Measurements from ENCODE around the gene PNMA8B. TPM values are rescaled to one million over a fixed set of nuclear protein-coding genes. Genes with fewer than 3 reads are reported as not detected.

The PNMA8B gene
- polyA plus RNA-seq, 1 of the 3 experiments (the other 2 are of a cell fraction), result 0.92 TPM

DNA sequence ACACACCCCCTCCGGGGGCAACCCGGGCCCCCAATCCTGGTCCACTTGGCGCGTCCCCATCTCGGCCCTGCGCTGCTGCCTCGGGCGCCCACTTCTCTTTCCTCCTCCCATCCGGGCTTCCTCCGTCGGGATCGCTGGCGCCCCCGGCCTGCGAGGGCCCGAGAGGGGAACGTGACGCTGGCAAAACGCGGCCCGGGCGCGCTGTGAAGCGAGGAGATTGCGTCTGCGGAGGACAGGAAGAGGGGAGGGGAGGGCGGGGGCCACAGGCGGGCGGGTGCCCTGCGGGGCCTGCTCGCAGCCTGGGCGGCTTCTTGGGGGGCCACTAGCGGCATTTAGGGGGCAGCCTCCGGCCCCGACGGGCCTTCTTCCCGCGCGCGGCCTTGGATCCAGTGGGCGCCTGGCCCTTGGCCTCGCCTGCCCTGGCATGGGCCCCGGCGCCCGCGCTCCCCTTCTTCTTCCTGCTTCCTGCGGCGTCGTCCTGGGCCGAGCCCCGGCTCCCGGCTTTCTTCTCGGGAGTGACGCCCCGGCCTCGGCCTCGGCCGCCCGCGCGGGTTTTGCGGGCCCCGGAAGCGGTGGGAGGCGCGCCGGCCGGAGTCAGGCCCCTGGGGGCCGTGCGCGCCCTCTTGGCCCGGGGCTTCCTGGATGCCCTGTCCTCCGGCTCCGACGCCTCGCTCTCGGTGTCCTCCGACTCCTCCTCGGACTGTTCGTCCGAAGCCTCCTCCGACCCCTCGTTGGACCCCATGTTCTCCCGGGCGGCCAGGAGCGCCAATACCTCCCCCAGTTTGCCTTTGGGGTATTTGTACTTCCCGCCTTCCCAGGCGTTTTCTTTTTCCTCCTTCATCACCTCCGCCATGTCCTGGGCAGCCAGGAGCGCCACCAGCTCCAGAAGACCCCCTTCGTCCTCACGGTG is 2.2 kb downstream of the PNMA8B start:
- Histone ChIP-seq H4K20me1 (ENCODE audit: insufficient read depth) (no peaks in the 10 kb centered on the region), H3K27me3 (ENCODE audit: insufficient read depth) (no peaks in the 10 kb centered on the region), H3K9ac (no peak overlapping the region), H3F3A (replicated peaks; ENCODE audit: insufficient read depth) (no peaks in the 10 kb centered on the region), H3K27ac (ENCODE audit: low read depth in 2 of 2, low read length in 1 of 2) (no peak overlapping the region), H3K4me2 (no peak overlapping the region), H3K4me1 (ENCODE audit: control insufficient read depth in 1 of 2, insufficient read depth in 2 of 2, low read depth in 1 of 2, low read length in 1 of 2) (peaks cover 0 to 16% of the 10 kb centered on the region in 2 experiments; a peak in 1 of 4 replicates), H2AFZ (ENCODE audit: low read depth) (no peak overlapping the region), H3K36me3 (replicated peaks in 1 of 2; ENCODE audit: control insufficient read depth in 1 of 2, insufficient read depth in 2 of 2, low read length in 1 of 2) (no peaks in the 10 kb centered on the region), H3K9me2 (no peaks in the 10 kb centered on the region), H3K79me2 (ENCODE audit: insufficient read depth) (no peaks in the 10 kb centered on the region), H3K9me3 (no peaks in the 10 kb centered on the region), H3K4me3 (ENCODE audit: low read depth in 2 of 2, low read length in 1 of 2) (no peak overlapping the region)
- TF ChIP-seq TCF12 (IDR thresholded peaks at IDR 0.05) (no peak), FOXJ3 (CRISPR knock-in tag; IDR thresholded peaks at IDR 0.05) (no peak), NFIC (IDR thresholded peaks at IDR 0.05; ENCODE audit: borderline replicate concordance) (no peak), POLR2AphosphoS5 (IDR thresholded peaks at IDR 0.05; ENCODE audit: low read depth, low read length) (no peak), SIN3A (IDR thresholded peaks at IDR 0.05; ENCODE audit: borderline replicate concordance, low read depth, low read length) (no peak), JUND (IDR thresholded peaks at IDR 0.05) (no peak), RXRA (IDR thresholded peaks at IDR 0.05; ENCODE audit: borderline replicate concordance, low read depth) (no peak), NRF1 (IDR thresholded peaks at IDR 0.05; ENCODE audit: low read depth, low read length) (no peak), PBX3 (IDR thresholded peaks at IDR 0.05) (no peak), TEAD4 (IDR thresholded peaks at IDR 0.05; ENCODE audit: borderline replicate concordance, insufficient read depth) (no peak), MEF2A (IDR thresholded peaks at IDR 0.05; ENCODE audit: borderline replicate concordance, low read depth) (no peak), FOSL2 (IDR thresholded peaks at IDR 0.05; ENCODE audit: borderline replicate concordance, low read depth) (no peak), EP300 (IDR thresholded peaks at IDR 0.05; ENCODE audit: borderline replicate concordance in 1 of 2, low read depth in 1 of 2, low read length in 1 of 2) (no peak), USF2 (IDR thresholded peaks at IDR 0.05; ENCODE audit: borderline replicate concordance, low read depth, low read length) (no peak), RFX5 (IDR thresholded peaks at IDR 0.05; ENCODE audit: low read length) (no peak), TAF1 (IDR thresholded peaks at IDR 0.05; ENCODE audit: borderline replicate concordance, low read depth, low read length) (no peak)
- TF ChIP-seq, protein P1, sequence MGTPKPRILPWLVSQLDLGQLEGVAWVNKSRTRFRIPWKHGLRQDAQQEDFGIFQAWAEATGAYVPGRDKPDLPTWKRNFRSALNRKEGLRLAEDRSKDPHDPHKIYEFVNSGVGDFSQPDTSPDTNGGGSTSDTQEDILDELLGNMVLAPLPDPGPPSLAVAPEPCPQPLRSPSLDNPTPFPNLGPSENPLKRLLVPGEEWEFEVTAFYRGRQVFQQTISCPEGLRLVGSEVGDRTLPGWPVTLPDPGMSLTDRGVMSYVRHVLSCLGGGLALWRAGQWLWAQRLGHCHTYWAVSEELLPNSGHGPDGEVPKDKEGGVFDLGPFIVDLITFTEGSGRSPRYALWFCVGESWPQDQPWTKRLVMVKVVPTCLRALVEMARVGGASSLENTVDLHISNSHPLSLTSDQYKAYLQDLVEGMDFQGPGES (IDR thresholded peaks at IDR 0.05; ENCODE audit: low read depth, low read length), result no peak
- TF ChIP-seq, protein P2, sequence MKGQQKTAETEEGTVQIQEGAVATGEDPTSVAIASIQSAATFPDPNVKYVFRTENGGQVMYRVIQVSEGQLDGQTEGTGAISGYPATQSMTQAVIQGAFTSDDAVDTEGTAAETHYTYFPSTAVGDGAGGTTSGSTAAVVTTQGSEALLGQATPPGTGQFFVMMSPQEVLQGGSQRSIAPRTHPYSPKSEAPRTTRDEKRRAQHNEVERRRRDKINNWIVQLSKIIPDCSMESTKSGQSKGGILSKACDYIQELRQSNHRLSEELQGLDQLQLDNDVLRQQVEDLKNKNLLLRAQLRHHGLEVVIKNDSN (IDR thresholded peaks at IDR 0.05; ENCODE audit: borderline replicate concordance, low read depth), result no peak
- TF ChIP-seq, protein P3, sequence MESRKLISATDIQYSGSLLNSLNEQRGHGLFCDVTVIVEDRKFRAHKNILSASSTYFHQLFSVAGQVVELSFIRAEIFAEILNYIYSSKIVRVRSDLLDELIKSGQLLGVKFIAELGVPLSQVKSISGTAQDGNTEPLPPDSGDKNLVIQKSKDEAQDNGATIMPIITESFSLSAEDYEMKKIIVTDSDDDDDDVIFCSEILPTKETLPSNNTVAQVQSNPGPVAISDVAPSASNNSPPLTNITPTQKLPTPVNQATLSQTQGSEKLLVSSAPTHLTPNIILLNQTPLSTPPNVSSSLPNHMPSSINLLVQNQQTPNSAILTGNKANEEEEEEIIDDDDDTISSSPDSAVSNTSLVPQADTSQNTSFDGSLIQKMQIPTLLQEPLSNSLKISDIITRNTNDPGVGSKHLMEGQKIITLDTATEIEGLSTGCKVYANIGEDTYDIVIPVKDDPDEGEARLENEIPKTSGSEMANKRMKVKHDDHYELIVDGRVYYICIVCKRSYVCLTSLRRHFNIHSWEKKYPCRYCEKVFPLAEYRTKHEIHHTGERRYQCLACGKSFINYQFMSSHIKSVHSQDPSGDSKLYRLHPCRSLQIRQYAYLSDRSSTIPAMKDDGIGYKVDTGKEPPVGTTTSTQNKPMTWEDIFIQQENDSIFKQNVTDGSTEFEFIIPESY (IDR thresholded peaks at IDR 0.05; ENCODE audit: borderline replicate concordance, low read depth), result no peak
- CTCF ChIA-PET, result interaction anchor here (3.4 to 24.7 kb wide), 2 partner anchors 93 to 98 kb away, joined by 18 to 463 read pairs; no protein-coding TSS in a partner anchor
- POLR2A ChIA-PET, result no interaction called here
- DNase-seq, result peak; percentile 23
- 90% methylated on average over 58 of the region's 92 CpGs for WGBS (ENCODE audit: low lambda C conversion rate)
